Thyroid gland (tissue), 4 donors: ENCODE data around the gene FOXA1.

Experiments used
- POLR2A ChIP-seq, 2 donors: fragments of 450-650 bp; IDR thresholded peaks; one replicate each; pipeline ENCODE4 v1.6.1; 2017; ENCODE audit warnings: antibody characterized with exemption in 2 of 2, mild to moderate bottlenecking in 2 of 2, moderate library complexity in 1 of 2
- TF ChIP-seq, protein P1 (sequence below), 6 experiments: fragments of 200-600 bp in 3 of 6; fragments of 450-650 bp in 3 of 6; sonication (generic) in 3 of 6; IDR thresholded peaks; one replicate each; pipeline ENCODE4 v1.5.1; 2016 to 2019; ENCODE audit warnings: antibody characterized with exemption in 6 of 6, mild to moderate bottlenecking in 2 of 6, inconsistent platforms in 1 of 6, moderate library complexity in 1 of 6

DNA sequence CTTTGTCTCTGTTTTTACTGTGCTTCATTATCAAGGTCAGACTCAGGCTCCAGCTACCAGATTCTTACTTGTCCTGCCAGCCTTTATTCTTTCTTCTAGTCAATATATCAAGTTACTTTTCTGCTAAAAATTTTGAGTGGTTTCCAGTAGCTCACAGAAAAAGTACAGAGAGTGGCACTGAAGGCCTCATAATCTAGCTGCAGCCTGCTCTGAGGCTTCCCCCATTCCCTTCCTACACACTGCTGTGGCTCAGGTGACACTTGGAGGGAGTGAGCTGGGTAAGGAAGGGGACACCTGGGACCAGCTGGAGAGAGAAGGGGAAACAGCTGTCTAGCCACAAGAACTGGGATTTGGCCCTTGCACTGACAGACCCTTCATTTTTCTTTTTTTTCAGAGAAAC, 25.8 kb upstream of the FOXA1 start:
- TF ChIP-seq, protein P1, sequence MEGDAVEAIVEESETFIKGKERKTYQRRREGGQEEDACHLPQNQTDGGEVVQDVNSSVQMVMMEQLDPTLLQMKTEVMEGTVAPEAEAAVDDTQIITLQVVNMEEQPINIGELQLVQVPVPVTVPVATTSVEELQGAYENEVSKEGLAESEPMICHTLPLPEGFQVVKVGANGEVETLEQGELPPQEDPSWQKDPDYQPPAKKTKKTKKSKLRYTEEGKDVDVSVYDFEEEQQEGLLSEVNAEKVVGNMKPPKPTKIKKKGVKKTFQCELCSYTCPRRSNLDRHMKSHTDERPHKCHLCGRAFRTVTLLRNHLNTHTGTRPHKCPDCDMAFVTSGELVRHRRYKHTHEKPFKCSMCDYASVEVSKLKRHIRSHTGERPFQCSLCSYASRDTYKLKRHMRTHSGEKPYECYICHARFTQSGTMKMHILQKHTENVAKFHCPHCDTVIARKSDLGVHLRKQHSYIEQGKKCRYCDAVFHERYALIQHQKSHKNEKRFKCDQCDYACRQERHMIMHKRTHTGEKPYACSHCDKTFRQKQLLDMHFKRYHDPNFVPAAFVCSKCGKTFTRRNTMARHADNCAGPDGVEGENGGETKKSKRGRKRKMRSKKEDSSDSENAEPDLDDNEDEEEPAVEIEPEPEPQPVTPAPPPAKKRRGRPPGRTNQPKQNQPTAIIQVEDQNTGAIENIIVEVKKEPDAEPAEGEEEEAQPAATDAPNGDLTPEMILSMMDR (IDR thresholded peaks at IDR 0.05) = no peak
- TF ChIP-seq POLR2A (IDR thresholded peaks at IDR 0.05) = no peak
